ENCODE data around the gene FRS3. TPM values are rescaled to one million over a fixed set of nuclear protein-coding genes. Genes with fewer than 3 reads are reported as not detected.

Gene FRS3
- polyA plus RNA-seq, 6 donors from 2014 or later: 1.5 to 3.3 (median 1.8) TPM; not detected in 1

- Mint-ChIP-seq H3K4me1 (peaks cover 58 to 78% (median 69%) of the 10 kb centered on the region in 3 donors), H3K27me3 (no peaks in the 10 kb centered on the region), H3K36me3 (no peaks in the 10 kb centered on the region), H3K27ac (peak overlapping the region; percentile 76 to 96 (median 88)), H3K9me3 (no peaks in the 10 kb centered on the region), H3K4me3 (peak overlapping the region; percentile 75 to 99 (median 90))
- ATAC-seq (ENCODE audit: low read depth in 2 of 2) (no peak), DNase-seq (no peak)
Measured at GRCh38 chr6:41730531-41731436, 48.9 kb downstream of the FRS3 start.

- H3K4me1 Mint-ChIP-seq: peaks cover 63 to 86% (median 81%) of the 10 kb centered on the region in 3 donors
- H3K9me3 Mint-ChIP-seq: no peaks in the 10 kb centered on the region
- DNase-seq (no peak), ATAC-seq (ENCODE audit: low read depth in 2 of 2) (no peak)
- no peaks in the 10 kb centered on the region for H3K27me3 Mint-ChIP-seq
- H3K36me3 Mint-ChIP-seq: no peaks in the 10 kb centered on the region
- H3K27ac Mint-ChIP-seq: peak overlapping the region in 4 of 6 donors; percentile 86 to 94 (median 88)
- H3K4me3 Mint-ChIP-seq: peak overlapping the region; percentile 74 to 99 (median 84)
Measured at GRCh38 chr6:41729624-41730023, 50.1 kb downstream of the FRS3 start.

GRCh38 chr6:41728954-41729353 lies 50.7 kb downstream of the FRS3 start:
- Mint-ChIP-seq H3K36me3 (no peaks in the 10 kb centered on the region), H3K27ac (peak overlapping the region; percentile 81 to 94 (median 90)), H3K4me3 (peak overlapping the region; percentile 74 to 99 (median 84)), H3K9me3 (no peaks in the 10 kb centered on the region), H3K4me1 (peaks cover 68 to 93% (median 88%) of the 10 kb centered on the region in 3 donors), H3K27me3 (no peaks in the 10 kb centered on the region)
- ATAC-seq (ENCODE audit: low read depth in 2 of 2) (no peak), DNase-seq (no peak)

GRCh38 chr6:41728073-41728936 lies 51.4 kb downstream of the FRS3 start:
- Mint-ChIP-seq H3K27me3 (no peaks in the 10 kb centered on the region), H3K9me3 (no peaks in the 10 kb centered on the region), H3K4me3 (peak overlapping the region; percentile 74 to 99 (median 84)), H3K4me1 (peaks cover 75 to 98% (median 94%) of the 10 kb centered on the region in 3 donors), H3K27ac (peak overlapping the region; percentile 81 to 94 (median 90)), H3K36me3 (no peaks in the 10 kb centered on the region)
- DNase-seq (peak; percentile 39), ATAC-seq (ENCODE audit: low read depth in 2 of 2) (peak; percentile 22 to 38)

- Mint-ChIP-seq H3K4me3 (peak overlapping the region in 7 of 8 donors; percentile 64 to 99 (median 79)), H3K9me3 (no peaks in the 10 kb centered on the region), H3K4me1 (peaks cover 80 to 98% (median 95%) of the 10 kb centered on the region in 3 donors), H3K27ac (peak overlapping the region in 5 of 6 donors; percentile 37 to 88 (median 81)), H3K27me3 (no peaks in the 10 kb centered on the region), H3K36me3 (no peaks in the 10 kb centered on the region)
- ATAC-seq (ENCODE audit: low read depth in 2 of 2) (no peak), DNase-seq (no peak)
Measured at GRCh38 chr6:41727705-41728072, 52.0 kb downstream of the FRS3 start.

- no peak for ATAC-seq (ENCODE audit: low read depth in 2 of 2)
- peak overlapping the region; percentile 48 to 97 (median 87) for H3K27ac Mint-ChIP-seq
- H3K4me3 Mint-ChIP-seq: peak overlapping the region; percentile 62 to 99 (median 77)
- H3K36me3 Mint-ChIP-seq: no peaks in the 10 kb centered on the region
- no peak for DNase-seq
- H3K9me3 Mint-ChIP-seq: no peaks in the 10 kb centered on the region
- no peaks in the 10 kb centered on the region for H3K27me3 Mint-ChIP-seq
- H3K4me1 Mint-ChIP-seq: peaks cover 81 to 99% (median 97%) of the 10 kb centered on the region in 3 donors
Measured at GRCh38 chr6:41726876-41727275, 52.8 kb downstream of the FRS3 start.

GRCh38 chr6:41724586-41725501 lies 54.9 kb downstream of the FRS3 start:
- H3K27me3 Mint-ChIP-seq: no peaks in the 10 kb centered on the region
- DNase-seq: no peak
- peaks cover 82 to 99% (median 99%) of the 10 kb centered on the region in 3 donors for H3K4me1 Mint-ChIP-seq
- no peaks in the 10 kb centered on the region for H3K36me3 Mint-ChIP-seq
- H3K27ac Mint-ChIP-seq: peak overlapping the region in 5 of 6 donors; percentile 58 to 99 (median 98)
- H3K4me3 Mint-ChIP-seq: peak overlapping the region; percentile 75 to 96 (median 94)
- no peaks in the 10 kb centered on the region for H3K9me3 Mint-ChIP-seq
- no peak for ATAC-seq (ENCODE audit: low read depth in 2 of 2)

GRCh38 chr6:41724228-41724580 lies 55.5 kb downstream of the FRS3 start:
- Mint-ChIP-seq H3K36me3 (no peaks in the 10 kb centered on the region), H3K4me3 (peak overlapping the region; percentile 75 to 96 (median 94)), H3K9me3 (no peaks in the 10 kb centered on the region), H3K4me1 (peaks cover 83 to 99% (median 99%) of the 10 kb centered on the region in 3 donors), H3K27me3 (no peaks in the 10 kb centered on the region), H3K27ac (peak overlapping the region; percentile 88 to 99 (median 98))
- ATAC-seq (ENCODE audit: low read depth in 2 of 2) (no peak), DNase-seq (no peak)

- ATAC-seq (ENCODE audit: low read depth in 2 of 2) (peak; percentile 95 to 96), DNase-seq (peak; percentile 87)
- H3K27ac Mint-ChIP-seq: peak overlapping the region; percentile 88 to 99 (median 98)
- H3K9me3 Mint-ChIP-seq: no peaks in the 10 kb centered on the region
- peaks cover 83 to 99% (median 99%) of the 10 kb centered on the region in 3 donors for H3K4me1 Mint-ChIP-seq
- no peaks in the 10 kb centered on the region for H3K36me3 Mint-ChIP-seq
- no peaks in the 10 kb centered on the region for H3K27me3 Mint-ChIP-seq
- peak overlapping the region; percentile 75 to 96 (median 94) for H3K4me3 Mint-ChIP-seq
Measured at GRCh38 chr6:41723530-41724227, 56.0 kb downstream of the FRS3 start.

GRCh38 chr6:41722969-41723529 lies 56.7 kb downstream of the FRS3 start:
- Mint-ChIP-seq H3K4me1 (peaks cover 83 to 99% (median 99%) of the 10 kb centered on the region in 3 donors), H3K9me3 (no peaks in the 10 kb centered on the region), H3K4me3 (peak overlapping the region; percentile 75 to 96 (median 94)), H3K36me3 (no peaks in the 10 kb centered on the region), H3K27me3 (no peaks in the 10 kb centered on the region), H3K27ac (peak overlapping the region; percentile 88 to 99 (median 96))
- ATAC-seq (ENCODE audit: low read depth in 2 of 2): no peak
- no peak for DNase-seq

- Mint-ChIP-seq H3K4me1 (peaks cover 88 to 100% (median 99%) of the 10 kb centered on the region in 3 donors), H3K4me3 (peak overlapping the region in 7 of 8 donors; percentile 64 to 96 (median 75)), H3K27ac (peak overlapping the region; percentile 58 to 98 (median 90)), H3K27me3 (no peaks in the 10 kb centered on the region), H3K36me3 (no peaks in the 10 kb centered on the region), H3K9me3 (no peaks in the 10 kb centered on the region)
- ATAC-seq (ENCODE audit: low read depth in 2 of 2) (no peak), DNase-seq (no peak)
Measured at GRCh38 chr6:41721414-41721813, 58.3 kb downstream of the FRS3 start.

GRCh38 chr6:41720783-41721182 lies 58.9 kb downstream of the FRS3 start:
- Mint-ChIP-seq H3K9me3 (no peaks in the 10 kb centered on the region), H3K27me3 (no peaks in the 10 kb centered on the region), H3K27ac (peak overlapping the region; percentile 70 to 98 (median 90)), H3K4me3 (peak overlapping the region; percentile 69 to 96 (median 81)), H3K4me1 (peaks cover 90 to 100% (median 99%) of the 10 kb centered on the region in 3 donors), H3K36me3 (no peaks in the 10 kb centered on the region)
- ATAC-seq (ENCODE audit: low read depth in 2 of 2) (no peak), DNase-seq (no peak)

Measured in naive B cell (primary cell).